ENCODE results near the gene BRF1.

Gene BRF1

DNA sequence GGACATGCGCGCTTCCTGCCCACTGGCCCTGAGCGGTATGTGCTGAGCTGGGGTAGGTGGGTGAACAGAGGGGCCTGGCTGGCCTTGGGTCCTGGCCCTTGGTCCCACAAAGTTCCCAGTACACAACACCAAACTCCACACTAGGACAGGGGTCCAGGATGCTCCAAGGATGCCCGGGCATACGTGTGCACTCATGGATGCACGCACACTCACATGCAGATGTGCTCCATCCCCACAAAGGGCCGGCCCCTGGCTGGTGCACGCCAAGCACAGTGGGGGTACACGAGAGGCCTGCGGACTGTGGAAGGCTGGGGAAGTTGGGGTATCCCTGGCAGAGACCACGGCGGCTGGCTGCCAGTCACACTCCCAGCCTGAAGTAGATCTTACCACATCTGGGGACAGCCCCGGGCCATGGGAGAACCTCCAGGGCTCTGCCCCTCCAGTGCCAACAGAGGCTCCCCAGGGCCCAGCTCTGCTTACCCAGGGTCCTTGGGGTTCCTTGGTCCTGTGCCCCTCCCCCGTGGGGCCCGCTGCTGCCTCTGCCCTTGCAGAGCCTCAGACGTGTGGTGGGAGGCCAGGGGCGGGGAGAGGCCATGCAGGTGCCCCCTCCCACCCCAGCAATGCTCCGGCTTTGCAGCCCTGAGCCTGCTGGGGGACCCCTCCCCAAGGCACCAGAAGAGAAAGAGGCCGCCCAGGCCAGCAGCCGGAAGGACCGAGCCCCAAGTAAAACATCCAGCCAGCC is 95.7 kb downstream of the BRF1 start:
- Histone ChIP-seq H3K4me3 (ENCODE audit: low read length) (no peak overlapping the region), H3K79me2 (ENCODE audit: control insufficient read depth, low read length) (no peaks in the 10 kb centered on the region), H3K4me2 (ENCODE audit: low read length) (no peak overlapping the region), H3K9me2 (replicated peaks; ENCODE audit: control insufficient read depth, low read length) (no peaks in the 10 kb centered on the region), H3F3A (ENCODE audit: control insufficient read depth, insufficient read depth) (no peaks in the 10 kb centered on the region), H3K27me3 (ENCODE audit: control insufficient read depth, low read length) (peaks cover 21% of the 10 kb centered on the region), H3K27ac (ENCODE audit: low read depth, low read length) (no peak overlapping the region), H3K4me1 (ENCODE audit: control insufficient read depth, low read length) (no peaks in the 10 kb centered on the region), H3K9me3 (ENCODE audit: control insufficient read depth, insufficient read depth, low read length) (no peaks in the 10 kb centered on the region), H4K20me1 (ENCODE audit: control insufficient read depth, insufficient read depth, low read depth, low read length) (no peaks in the 10 kb centered on the region; the same call in none of the 2 replicates), H3K36me3 (ENCODE audit: control insufficient read depth, low read length) (no peaks in the 10 kb centered on the region)
- TF ChIP-seq EZH2phosphoT487 (IDR thresholded peaks at IDR 0.05; ENCODE audit: borderline replicate concordance, low read length) (no peak), CTCF (IDR thresholded peaks at IDR 0.05; ENCODE audit: low read depth, low read length, poor library complexity, severe bottlenecking) (no peak)

DNA sequence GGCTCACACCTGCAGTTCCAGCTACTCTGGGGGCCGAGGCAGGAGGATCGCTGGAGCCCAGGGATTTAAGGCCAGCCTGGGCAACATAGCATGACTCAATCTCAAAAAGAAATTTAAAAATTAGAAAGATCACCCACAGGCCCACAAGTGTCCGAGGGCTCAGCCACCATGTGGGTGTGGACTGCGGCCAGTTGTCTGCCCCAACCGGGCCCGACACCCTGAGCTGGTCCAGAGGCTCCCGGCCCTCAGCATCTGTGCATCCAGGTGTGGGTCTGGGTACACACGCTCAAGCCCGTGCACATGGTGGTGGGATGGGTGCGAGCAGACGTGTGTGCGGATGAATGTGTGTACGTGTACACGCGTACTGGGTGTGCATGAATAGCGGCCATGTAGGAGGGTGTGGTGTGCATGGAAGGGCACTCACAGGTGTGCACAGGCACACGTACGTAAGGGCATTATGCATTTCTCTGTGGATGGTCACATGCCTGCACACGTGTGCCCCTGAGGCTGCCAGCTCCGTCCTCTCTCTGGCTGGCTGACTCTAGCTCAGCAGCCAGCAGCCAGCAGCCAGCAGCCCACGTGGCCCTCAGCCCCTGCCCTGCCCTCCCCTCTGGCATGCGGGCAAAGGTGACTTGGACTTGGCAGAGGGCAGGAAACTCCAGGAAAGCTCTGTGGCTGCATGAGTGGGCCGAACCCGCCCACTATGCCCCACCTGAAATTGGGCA is 96.4 kb downstream of the BRF1 start:
- Histone ChIP-seq H3K27me3 (ENCODE audit: control insufficient read depth, low read length) (peaks cover 21% of the 10 kb centered on the region), H3K9me3 (ENCODE audit: control insufficient read depth, insufficient read depth, low read length) (no peaks in the 10 kb centered on the region), H3K4me2 (ENCODE audit: low read length) (no peak overlapping the region), H3K27ac (ENCODE audit: low read depth, low read length) (no peak overlapping the region), H4K20me1 (ENCODE audit: control insufficient read depth, insufficient read depth, low read depth, low read length) (no peaks in the 10 kb centered on the region; the same call in none of the 2 replicates), H3F3A (ENCODE audit: control insufficient read depth, insufficient read depth) (no peaks in the 10 kb centered on the region), H3K4me3 (ENCODE audit: low read length) (no peak overlapping the region), H3K9me2 (replicated peaks; ENCODE audit: control insufficient read depth, low read length) (no peaks in the 10 kb centered on the region), H3K4me1 (ENCODE audit: control insufficient read depth, low read length) (no peaks in the 10 kb centered on the region), H3K79me2 (ENCODE audit: control insufficient read depth, low read length) (no peaks in the 10 kb centered on the region), H3K36me3 (ENCODE audit: control insufficient read depth, low read length) (no peaks in the 10 kb centered on the region)
- no peak for TF ChIP-seq EZH2phosphoT487 (IDR thresholded peaks at IDR 0.05; ENCODE audit: borderline replicate concordance, low read length)
- TF ChIP-seq CTCF (IDR thresholded peaks at IDR 0.05; ENCODE audit: low read depth, low read length, poor library complexity, severe bottlenecking), result no peak

DNA sequence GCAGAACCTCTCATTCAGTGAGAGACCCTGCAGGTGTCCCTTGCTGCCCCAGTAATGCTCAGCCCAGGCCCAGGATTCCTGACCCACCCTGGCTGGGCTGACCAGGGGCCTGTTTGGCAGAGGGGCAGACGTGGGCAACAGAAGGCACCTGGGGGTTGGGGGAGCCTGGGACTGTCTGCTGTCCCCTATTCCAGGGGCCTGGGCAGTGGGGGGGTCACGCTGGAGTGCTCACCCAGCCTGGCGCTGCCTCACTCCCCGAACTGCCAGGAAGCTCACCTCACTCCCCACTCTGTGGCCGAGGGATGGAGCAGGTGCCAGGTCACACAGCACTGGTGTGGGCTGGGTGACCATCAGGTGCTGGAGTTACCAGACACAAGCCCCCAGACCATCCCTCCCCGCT is 97.1 kb downstream of the BRF1 start:
- Histone ChIP-seq H3F3A (ENCODE audit: control insufficient read depth, insufficient read depth) (no peaks in the 10 kb centered on the region), H3K36me3 (ENCODE audit: control insufficient read depth, low read length) (no peaks in the 10 kb centered on the region), H4K20me1 (ENCODE audit: control insufficient read depth, insufficient read depth, low read depth, low read length) (no peaks in the 10 kb centered on the region; the same call in none of the 2 replicates), H3K4me3 (ENCODE audit: low read length) (no peak overlapping the region), H3K4me2 (ENCODE audit: low read length) (no peak overlapping the region), H3K9me2 (replicated peaks; ENCODE audit: control insufficient read depth, low read length) (no peaks in the 10 kb centered on the region), H3K9me3 (ENCODE audit: control insufficient read depth, insufficient read depth, low read length) (no peaks in the 10 kb centered on the region), H3K27ac (ENCODE audit: low read depth, low read length) (no peak overlapping the region), H3K4me1 (ENCODE audit: control insufficient read depth, low read length) (no peaks in the 10 kb centered on the region), H3K27me3 (ENCODE audit: control insufficient read depth, low read length) (peaks cover 26% of the 10 kb centered on the region), H3K79me2 (ENCODE audit: control insufficient read depth, low read length) (no peaks in the 10 kb centered on the region)
- TF ChIP-seq CTCF (IDR thresholded peaks at IDR 0.05; ENCODE audit: low read depth, low read length, poor library complexity, severe bottlenecking), result no peak
- TF ChIP-seq EZH2phosphoT487 (IDR thresholded peaks at IDR 0.05; ENCODE audit: borderline replicate concordance, low read length), result no peak

Data from DOHH2 (cell line).